HG03442 (cell line): ENCODE results near the gene OR1L4.

Source experiments
- ATAC-seq: cut with Tn5 transposase; IDR thresholded peaks from one replicate; pipeline ENCODE4 v1.9.1; 2021; ENCODE audit warnings: mild to moderate bottlenecking, moderate library complexity; ENCODE audit not compliant: unreplicated experiment

The OR1L4 gene

GRCh38 chr9:122723690-122724089, at the start of gene OR1L4:
OR1L4 (plus strand) TSS chr9:122723990; CDS start chr9:122723990, 0 bp downstream.
- no peak for ATAC-seq

- no peak for ATAC-seq
Measured at GRCh38 chr9:122684851-122685250, 38.9 kb upstream of the OR1L4 start.

- no peak for ATAC-seq
Measured at GRCh38 chr9:122695696-122696095, 28.1 kb upstream of the OR1L4 start.

- ATAC-seq = no peak
Measured at GRCh38 chr9:122718038-122718437, 5.8 kb upstream of the OR1L4 start.

- ATAC-seq = no peak
Measured at GRCh38 chr9:122719218-122719617, 4.6 kb upstream of the OR1L4 start.

- no peak for ATAC-seq
Measured at GRCh38 chr9:122742003-122742402, 18.2 kb downstream of the OR1L4 start, which contains the start of gene OR1L6. OR1L6 (plus strand) TSS chr9:122742303; CDS start chr9:122749848, 7,545 bp downstream.

- ATAC-seq = no peak
Measured at GRCh38 chr9:122754825-122755224, 31.0 kb downstream of the OR1L4 start.

- no peak for ATAC-seq
Measured at GRCh38 chr9:122767817-122768216, 44.0 kb downstream of the OR1L4 start.
